GM19351 (cell line): Measurements from ENCODE around the gene CCNDBP1.
"Not testable (repeated sequence)": the region's sequence is repeated elsewhere in the genome, so short reads cannot be mapped to it uniquely, and the experiment has no call there.

Experiments
- ATAC-seq: cut with Tn5 transposase; IDR thresholded peaks from one replicate; pipeline ENCODE4 v1.9.1; 2021; ENCODE audit warnings: mild to moderate bottlenecking, moderate library complexity; ENCODE audit not compliant: unreplicated experiment

Gene CCNDBP1

DNA sequence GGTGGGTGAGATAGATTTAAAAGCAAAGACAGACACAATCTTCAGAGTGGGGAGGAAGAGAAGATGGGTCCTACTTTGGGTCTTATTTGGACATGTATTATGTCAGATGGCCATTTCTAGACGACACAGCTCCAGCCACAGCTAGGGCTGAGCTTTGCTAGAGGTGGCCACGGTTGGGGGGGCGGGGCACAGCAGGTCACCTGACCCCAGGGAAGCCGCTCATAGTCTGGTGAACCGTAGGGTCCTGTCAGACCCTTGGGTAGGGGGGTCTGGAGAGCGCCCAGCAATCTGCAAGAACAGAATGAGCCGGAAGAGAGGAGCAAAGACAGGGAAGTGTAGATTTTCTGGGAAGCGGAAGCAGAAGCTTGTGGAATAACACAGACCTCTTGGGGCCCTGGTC, 29.0 kb downstream of the CCNDBP1 start:
- no peak for ATAC-seq

DNA sequence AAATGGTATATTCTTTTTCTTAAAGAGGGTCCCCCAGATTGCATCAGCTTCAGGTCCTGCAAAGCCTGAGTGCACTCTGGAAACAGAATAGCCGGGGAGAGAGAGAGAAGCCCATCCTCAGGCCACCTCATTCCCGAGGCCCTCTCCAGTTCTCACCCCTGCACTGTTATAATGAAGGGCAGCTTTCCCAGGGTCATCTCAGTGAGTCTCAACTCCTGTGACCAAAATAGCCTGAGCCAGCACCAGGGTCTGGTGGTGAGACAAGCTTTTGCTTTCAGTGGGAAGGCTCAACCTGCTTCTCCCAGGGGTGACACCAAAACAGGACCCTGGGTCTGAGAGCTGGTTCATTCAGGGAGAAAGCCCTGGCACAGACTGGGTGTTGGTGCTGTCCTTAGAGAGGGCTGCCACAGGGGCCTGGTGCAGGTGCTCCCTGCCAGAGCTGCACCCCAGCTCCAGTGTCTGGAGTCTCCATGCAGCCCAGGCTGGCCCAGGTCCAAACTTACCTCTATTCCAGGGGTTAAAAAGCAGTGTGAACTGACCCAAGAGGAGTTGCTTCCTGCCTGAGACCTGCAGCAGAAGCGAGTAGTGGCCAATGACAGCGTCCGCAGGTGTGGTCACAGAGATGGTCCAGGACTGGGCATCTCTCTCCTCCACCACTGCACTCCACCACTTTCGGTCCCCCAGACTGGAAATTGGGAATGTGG, 29.5 kb downstream of the CCNDBP1 start:
- ATAC-seq, result no peak

DNA sequence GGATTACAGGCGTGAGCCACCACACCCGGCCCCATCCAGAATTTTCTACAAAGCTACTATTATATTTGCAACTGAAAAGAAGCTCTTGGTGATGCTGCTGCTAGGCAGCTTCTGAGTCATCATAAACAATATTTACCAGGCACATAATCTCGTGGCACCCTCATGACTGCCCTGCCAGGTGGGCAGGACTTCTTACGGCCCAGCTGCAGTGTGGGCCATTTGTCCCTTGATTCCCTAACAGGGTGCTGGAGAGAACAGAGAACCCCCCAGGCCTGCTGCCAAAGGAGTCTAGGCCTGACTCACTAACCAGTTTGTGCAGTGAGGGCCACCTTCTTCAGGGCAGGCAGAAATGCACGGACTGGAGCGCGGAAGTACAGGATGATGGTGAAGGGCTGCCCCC, 30.8 kb downstream of the CCNDBP1 start:
- ATAC-seq, result no peak

DNA sequence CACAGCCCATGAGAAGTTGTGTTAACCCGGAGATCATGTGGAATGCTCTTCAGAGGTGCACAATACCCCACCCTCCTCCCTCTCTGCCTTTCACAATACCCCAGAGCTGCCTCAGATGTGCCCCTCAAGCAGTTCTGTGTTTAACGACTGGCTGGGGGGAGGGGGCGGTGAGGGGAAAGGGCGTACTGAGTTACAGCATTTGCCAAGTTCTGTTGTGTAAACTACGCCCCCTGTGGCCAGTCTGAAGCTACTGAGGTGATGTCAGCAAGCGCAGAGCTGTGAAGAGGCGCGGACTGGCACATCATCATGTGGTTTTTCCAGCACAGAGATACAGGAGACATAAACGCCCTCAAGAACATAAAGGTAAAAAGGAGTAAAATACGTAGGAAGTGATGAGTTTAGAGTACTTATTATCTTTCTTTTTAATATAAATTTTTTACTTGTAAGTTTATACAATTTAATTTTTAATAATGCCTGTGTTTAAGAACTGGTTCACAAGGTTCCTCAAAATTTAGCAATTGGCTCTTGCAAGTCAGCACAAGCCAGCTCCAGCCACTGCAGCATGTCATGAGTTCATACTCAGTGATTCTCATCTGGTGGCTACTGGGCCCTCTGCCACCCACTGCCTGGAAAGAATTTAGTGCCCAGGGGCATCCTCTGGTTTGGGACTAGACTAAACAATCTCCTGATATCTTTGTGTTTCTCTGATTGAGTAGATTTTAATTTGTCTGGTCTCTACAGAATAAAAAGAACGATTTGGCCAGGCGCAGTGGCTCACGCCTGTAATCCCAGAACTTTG, 33.9 kb downstream of the CCNDBP1 start:
- no peak for ATAC-seq

DNA sequence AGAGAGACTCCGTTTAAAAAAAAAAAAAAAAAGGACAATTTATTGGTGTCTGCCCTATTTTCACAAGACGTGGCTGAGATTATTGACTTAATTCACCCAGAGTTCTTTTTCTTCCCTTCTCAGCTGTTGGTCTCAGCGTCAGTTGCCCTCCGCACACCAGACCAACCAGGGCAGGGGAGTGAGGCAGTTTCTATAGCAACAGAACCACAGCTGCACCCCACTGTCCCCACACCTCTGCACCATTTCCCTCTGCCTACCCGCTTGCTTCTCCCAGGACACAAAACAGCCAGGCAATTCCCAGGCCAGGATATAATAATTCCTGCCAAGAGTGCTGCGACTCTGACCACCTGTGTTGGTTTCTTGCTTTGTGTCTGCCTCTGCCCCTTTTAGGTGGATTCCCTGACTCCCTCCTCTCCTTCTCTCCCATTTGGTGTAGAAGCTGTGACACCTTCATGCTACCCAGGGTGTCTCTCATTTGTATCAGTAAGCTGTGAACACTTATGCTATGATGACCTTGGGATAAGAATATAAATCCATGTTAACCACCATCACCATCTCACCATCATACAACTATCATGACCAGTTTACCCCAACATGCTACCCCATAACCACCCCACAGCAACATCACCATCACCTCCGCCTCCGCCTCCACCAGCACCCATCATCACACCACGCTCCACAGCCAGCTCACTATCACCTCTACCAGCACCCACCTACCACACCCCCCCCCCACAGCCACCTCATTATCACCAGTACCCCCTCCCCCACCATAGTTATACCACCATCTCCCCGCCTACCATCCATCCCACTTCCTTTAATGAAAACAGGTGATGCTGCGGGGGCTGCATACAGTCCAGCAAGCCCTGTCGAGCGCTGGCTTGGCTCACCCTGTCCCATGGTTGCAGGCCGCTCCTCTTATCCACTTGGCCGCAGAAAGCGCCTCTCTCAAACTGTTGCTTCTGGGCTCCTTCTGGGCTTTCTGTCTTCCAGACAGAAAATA, 35.0 kb downstream of the CCNDBP1 start:
- no peak for ATAC-seq

DNA sequence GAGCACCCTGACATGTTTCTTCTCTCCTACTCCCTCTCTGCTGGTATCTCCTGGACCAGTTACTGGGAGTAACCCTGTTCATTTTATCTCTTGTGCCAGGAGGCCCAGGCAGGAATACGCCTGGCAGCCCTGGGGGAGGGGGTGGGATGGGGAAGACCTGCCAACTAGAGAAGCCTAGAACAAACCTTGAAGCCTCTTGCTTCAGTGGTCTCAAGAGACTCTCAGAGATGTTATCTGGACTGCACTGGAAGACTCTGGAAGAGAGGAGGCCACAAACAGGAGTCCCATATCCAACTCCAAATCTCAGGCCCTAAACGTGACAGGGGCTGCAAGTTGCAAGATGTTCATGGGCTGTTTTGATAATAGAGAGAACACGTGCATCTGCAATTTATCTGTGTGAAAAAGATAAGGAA, 35.8 kb downstream of the CCNDBP1 start, which contains the start of gene EPB42:
EPB42 (minus strand) TSS at position 28 of the 413 bp plus-strand sequence. CDS start 193 bp downstream, outside the sequence.
- ATAC-seq, result no peak

DNA sequence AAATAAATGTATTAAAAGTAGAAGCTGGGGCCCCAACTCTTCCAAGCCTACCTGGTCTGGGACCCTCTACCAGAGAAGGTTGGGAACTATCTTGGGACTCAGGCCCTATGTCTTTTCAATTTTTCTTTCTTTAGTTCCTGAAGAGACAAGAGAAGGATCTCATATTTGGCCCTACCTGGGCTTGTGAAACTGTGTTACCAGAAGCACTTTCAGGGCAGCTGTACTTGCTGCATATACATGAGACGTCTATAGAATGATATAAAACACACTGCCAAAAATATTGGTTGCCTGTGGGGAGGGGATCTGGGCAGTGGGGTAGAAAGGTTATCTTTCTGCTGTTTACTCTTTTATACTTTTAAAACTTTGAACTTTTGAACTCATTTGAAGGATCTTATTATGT, 36.2 kb downstream of the CCNDBP1 start:
- no peak for ATAC-seq

DNA sequence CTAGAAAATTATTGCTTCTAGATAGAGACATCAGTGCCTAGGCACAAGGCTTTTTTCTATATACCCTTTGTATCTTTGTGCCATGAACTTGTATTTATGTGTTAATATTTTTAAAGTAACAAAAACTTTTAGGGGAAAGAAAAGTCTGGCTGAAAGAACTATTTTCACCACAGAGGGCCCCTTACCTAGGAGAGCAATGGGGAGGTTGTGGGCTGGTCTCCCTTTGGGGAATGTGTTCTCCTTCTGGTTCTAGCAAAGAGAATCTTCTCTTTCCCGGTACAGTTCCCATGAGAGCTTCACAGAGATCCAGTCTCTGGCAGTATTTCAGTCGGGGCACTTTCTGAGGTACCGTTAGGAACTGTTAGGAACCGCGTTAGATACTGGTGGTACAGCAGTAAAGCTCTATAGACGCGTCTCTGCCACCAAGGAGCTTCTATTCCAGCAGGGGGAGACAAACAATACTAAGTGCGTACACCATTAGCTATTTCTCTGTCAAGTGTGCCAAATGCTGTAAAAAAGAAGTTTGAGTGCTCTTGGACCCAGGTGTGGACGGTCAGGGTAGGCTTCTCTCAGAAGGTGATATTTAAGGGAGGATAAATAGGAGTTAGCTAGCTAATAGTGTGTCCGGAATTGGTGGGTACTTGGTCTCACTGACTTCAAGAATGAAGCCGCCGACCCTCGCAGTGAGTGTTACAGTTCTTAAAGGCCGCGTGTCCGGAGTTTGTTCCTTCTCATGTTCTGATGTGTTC, 40.2 kb downstream of the CCNDBP1 start:
- ATAC-seq, result no peak

DNA sequence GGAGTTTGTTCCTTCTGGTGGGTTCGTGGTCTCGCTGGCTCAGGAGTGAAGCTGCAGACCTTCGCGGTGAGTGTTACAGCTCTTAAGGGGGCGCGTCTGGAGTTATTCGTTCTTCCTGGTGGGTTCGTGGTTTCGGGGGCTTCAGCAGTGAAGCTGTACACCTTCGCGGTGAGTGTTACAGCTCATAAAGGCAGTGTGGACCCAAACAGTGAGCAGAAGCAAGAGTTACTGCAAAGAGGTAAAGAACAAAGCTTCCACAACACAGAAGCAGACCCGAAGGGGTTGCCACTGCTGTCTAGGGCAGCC, 40.7 kb downstream of the CCNDBP1 start:
- ATAC-seq, result not testable (repeated sequence)

DNA sequence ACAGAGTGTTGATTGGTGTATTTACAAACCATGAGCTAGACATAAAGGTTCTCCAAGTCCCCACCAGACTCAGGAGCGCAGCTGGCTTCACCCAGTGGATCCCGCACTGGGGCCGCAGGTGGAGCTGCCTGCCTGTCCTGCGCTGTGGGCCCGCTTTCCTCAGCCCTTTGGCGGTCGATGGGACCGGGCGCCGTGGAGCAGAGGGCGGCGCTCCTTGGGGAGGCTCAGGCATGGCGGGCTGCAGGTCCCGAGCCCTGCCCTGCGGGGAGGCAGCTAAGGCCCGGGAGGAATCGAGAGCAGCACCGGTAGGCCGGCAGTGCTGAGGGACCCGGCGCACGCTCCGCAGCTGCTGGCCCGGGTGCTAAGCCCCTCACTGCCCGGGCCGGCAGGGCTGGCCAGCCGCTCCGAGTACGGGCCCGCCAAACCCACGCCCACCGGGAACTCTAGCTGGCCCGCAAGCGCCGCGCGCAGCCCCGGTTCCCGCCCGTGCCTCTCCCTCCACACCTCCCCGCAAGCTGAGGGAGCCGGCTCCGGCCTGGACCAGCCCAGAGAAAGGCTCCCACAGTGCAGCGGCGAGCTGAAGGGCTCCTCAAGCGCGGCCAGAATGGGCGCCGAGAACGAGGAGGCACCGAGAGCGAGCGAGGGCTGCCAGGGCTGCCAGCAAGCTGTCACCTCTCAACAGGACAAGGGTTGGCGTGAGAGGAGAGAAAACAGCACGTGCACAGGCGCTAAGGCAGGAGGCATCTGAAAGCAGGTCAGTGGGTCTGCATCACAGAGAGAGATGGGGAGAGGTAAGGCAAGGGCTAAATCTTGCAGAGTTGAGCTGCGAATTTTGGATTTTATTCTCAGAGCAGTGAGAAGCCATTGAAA, 41.5 kb downstream of the CCNDBP1 start:
- ATAC-seq, result no peak

DNA sequence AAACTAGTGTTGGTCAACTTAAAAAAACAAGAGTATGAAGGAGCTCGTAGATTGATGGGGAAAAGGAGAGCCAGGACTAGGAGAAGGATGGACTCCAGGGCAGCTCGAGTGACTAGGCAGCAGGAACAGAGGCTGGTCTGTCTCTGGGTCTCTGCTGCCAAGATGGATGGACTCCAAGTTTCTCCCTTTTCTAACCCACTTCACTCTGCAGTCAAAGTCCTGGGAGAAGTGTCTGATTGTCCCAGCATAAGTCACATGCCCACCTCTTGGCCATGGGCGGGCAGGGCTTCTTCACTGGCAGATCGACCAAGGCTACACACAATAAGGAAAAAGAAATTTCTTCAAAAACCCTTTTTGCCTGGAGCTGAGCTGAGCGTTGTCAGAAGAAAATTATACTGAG, 44.8 kb downstream of the CCNDBP1 start:
- ATAC-seq, result no peak

DNA sequence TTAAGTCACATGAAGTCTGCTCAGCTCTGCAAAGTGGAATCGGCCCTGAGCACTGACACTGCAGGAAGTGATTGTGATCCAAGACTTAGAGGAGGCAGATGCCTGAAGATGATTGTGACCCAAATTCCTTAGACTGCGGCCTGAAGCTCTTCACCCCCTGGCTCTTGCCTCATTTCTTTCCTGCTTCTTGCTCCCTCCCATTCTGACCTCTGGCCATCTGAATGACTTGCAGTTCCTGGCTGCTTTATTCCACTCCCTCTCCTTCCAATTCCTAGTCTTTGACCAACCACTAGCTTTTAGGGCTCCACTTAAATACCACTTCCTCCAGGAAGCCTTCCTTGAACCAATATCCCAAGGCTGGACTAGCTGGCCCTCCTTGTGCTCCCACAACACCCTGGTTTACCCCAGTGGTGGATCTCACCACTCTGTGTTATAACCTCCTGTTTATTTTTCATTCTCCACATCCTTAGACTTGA, 45.5 kb downstream of the CCNDBP1 start:
- ATAC-seq, result no peak

DNA sequence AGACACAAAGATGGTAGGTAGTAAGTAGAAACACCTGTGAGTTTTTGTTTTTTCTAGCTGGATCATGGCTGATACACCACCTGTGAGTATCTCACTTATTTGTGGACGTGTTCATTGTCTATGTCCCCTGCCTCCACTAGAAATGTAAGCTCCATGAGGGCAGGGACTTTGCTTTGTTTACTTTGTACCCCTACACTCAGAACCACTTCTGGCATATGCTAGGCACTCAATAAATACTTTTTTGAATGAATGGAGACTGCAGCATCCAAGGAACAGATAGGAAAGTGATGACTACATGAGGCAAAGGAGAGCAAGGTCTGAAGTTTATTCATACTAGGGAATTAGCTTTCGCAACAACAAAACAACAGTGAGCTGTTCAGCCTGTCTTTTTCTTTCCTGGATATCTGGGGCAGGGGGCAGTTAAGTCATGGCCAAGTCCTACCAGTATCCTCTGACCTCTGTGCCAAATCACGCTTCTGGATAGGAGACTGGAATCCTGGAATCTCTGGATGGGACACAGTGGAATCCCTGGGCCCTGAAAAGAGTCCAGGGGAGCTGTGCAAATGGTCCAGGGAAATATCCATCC, 47.2 kb downstream of the CCNDBP1 start:
- ATAC-seq, result no peak

DNA sequence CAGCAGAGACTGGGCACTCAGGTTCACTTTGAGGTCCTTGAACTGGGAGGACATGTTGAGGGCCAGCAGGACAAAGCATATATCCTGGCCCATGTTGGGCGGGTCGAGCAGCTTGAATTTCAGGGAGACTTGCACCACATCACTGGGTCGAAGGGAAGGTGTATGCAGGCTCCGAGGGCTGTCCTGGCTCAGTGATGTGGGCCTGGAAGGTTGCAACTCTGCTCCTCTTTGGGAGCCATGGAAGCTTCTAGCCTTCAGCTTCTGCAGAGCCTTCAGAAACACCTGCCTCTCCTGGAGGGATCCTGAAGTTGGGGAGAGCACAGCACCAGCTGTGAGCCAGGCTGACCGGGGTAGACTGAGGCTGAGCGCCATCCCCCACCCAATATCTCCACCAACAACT, 50.3 kb downstream of the CCNDBP1 start:
- no peak for ATAC-seq

DNA sequence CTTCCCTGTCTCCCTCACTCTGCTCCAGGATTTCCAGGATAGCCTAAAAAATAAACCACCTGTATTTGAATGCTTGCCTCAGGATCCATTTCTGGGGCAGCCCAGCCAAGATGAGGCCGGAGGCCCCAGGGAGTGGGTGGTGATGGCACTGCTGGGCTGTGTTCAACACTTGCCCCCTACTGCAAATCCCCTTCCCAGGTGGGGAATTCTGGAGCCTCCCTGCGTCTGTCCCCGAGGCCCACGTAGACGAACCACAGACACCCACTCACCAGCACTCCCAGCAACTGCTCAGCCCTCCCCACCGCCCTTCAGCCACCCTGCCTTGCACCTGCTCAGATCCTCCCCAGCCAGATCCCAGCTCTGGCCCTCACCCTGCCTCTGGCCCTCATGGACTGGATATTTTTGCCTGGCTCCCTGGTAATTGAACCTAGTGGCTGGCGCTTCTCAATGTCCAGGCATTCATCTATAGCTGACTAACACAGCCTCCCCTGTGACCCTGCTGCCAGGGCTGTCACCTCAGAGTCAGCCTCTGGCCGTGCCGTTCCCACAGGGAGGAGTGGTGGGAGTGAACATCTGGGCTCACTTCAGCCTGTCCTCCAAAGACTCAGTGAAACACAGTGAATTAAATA, 52.8 kb downstream of the CCNDBP1 start:
- ATAC-seq, result no peak

DNA sequence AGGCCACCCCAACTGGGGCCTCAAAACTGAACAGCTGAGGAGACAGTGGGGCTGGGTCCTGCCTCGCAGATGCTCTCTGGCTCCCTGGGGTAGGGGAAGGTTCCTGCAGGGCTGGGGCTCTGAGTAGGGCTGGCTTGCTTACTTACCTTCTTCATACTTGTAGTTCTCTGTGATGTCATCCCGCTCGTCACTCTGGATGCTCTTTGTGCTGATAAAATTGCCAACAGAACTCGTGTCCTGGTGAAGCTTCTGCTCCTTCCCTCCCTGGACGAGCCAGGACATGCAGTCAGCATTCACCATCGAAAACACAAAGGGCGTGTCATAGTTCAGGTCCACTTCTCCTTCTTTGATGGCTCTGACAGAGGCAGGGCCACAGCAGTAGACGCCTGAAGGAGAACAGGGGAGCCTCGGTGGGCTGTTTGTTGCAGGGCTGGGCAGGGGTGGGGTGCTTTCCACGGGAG, 53.5 kb downstream of the CCNDBP1 start:
- no peak for ATAC-seq

DNA sequence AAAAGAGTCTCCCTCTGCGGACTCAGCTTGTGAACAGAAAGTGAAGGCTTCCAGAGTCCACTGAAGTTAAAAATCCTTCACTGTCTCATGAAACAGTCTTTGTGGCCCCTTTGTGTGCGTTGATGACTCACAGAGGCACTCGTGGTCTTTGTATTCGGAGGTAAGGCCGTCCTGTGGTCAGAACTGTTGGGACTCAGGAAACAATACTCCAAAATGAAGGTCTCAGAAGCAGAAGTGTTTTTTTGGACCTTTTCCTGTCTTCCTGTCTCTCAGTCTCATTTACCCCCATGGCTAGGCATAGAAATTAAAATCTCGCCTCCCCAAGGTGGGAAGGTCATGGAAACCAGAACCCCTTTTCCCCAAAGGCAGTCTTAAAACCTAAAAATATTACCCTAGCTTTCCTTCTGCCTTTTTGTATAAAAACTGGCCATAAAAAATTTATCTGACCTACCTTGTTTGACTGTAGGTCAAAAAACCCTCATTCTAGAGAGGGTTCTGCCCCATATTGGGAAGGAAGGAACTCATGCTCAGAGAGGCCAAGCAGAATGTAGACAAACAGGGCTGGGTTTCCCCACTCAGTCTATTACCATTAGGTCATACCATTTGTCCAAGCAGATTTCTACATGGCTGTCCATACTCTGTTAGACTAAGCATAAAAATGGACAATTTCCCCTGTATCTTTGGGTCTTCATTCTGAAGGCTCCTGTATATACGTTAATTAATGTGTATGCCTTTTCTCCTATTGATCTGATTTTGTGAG, 54.7 kb downstream of the CCNDBP1 start:
- ATAC-seq, result peak; percentile 49

DNA sequence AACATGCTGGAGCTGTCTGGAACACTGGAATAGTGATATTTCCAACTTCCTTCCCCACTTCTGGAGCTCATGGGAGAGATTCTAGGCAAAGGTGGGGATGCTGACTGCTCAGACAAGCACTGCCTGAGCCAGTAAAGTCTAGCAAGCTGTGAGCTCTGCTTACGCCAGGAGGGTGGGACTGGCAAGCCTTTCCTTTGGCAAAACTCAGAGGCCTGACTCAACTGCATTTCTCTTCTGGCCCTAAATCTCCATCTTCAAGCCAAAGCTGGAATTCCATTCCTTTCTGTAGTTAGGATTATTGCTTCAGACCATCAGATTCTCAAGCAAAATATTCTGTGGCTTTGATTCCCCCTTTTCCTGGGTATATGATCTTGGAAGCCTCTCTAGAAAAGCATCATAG, 55.9 kb downstream of the CCNDBP1 start:
- no peak for ATAC-seq
